ENCODE data around the gene TRIM41.

Gene TRIM41

GRCh38 chr5:181200816-181201215 lies 22.3 kb upstream of the TRIM41 start:
- no peak for FAIRE-seq
- DNase-seq (ENCODE audit: insufficient read length, low spot score), result no peak
- TF ChIP-seq, protein P1, sequence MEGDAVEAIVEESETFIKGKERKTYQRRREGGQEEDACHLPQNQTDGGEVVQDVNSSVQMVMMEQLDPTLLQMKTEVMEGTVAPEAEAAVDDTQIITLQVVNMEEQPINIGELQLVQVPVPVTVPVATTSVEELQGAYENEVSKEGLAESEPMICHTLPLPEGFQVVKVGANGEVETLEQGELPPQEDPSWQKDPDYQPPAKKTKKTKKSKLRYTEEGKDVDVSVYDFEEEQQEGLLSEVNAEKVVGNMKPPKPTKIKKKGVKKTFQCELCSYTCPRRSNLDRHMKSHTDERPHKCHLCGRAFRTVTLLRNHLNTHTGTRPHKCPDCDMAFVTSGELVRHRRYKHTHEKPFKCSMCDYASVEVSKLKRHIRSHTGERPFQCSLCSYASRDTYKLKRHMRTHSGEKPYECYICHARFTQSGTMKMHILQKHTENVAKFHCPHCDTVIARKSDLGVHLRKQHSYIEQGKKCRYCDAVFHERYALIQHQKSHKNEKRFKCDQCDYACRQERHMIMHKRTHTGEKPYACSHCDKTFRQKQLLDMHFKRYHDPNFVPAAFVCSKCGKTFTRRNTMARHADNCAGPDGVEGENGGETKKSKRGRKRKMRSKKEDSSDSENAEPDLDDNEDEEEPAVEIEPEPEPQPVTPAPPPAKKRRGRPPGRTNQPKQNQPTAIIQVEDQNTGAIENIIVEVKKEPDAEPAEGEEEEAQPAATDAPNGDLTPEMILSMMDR (IDR thresholded peaks at IDR 0.05; ENCODE audit: insufficient read depth, missing control alignments), result no peak

DNA sequence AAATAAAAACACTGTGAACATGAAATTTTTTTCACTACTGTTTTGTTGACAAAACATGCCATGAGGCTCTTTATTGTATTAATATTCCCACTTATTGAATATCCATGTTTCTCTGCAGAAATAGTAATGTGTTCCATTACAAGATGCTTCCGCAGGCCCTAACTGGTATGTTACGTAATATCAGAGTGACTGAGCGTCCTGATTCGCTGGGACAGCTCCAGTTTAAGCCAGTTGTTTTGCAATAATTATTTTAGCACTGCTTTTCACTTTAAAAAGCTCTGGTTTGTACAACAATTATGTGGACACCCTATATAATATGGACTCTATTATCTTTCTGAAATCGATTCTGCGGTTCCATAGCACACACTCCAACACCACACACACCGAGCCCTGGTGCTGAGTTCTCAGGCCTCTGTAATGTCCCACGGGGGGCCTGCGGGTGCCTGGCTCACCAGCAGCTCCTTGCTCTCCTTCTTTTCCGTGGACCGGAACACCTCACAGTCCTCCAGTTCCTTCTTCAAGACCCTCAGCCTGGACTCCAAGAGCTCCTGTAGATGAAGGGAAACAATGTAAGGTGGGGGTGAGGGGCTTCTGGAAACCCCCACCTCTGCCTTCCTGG lies 19.9 kb upstream of the TRIM41 start:
- TF ChIP-seq, protein P1 (IDR thresholded peaks at IDR 0.05; ENCODE audit: insufficient read depth, missing control alignments), result no peak
- DNase-seq (ENCODE audit: insufficient read length, low spot score) (no peak), FAIRE-seq (no peak)

DNA sequence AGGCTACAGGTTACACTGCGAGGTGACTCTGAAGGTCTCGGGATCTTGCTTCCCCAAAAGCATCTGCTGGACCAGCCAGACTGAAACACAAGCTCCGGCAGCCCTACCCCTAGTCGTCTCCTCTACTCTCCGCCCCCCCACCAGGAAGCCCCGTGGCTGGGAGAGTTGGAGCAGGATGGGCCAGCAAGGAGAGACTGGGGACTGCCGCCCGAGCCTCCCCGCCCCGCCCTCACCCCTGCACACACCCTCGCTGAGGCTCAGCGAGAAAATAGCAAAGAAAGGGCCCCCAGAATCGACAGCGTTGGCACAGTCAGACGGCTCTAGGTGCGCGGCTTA lies 19.3 kb upstream of the TRIM41 start:
- DNase-seq (ENCODE audit: insufficient read length, low spot score) (no peak), FAIRE-seq (no peak)
- TF ChIP-seq, protein P1 (IDR thresholded peaks at IDR 0.05; ENCODE audit: insufficient read depth, missing control alignments), result no peak

DNA sequence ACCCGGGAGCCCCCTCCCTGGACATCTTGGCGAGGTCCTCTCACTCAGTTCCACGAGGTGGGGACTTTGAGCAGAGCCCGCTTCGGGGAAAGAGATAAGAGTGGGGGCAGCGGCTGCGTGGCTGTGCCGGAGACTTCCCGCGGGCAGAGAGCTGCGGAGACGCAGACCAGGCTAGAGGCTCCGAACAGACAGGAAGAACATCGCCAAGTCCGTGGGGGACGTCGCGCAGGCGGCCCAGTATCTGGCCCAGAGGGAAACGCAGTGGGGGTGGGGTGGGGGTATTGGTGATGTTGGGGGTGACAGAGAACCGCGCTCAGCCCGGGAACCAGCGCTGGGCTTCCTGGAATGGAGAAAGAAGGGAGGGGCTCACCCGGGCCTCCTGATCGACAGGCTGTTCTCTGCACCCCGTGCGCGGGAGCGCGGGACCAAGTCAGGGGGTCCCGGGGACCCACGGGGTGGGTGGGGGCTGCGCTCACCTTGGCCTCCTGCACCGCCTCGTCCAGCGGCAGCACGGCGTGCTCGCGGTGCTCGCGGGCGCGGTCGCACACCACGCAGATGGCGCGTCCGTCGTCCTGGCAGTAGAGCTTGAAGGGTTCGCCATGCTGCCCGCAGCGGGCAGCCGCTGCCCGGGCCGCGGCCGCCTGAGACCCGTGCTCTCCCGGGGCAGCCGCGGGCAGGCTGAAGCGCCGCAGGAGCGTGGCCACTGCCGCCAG lies 18.8 kb upstream of the TRIM41 start:
- TF ChIP-seq, protein P1 (IDR thresholded peaks at IDR 0.05; ENCODE audit: insufficient read depth, missing control alignments), result peak; percentile 4
- no peak for FAIRE-seq
- DNase-seq (ENCODE audit: insufficient read length, low spot score), result no peak

DNA sequence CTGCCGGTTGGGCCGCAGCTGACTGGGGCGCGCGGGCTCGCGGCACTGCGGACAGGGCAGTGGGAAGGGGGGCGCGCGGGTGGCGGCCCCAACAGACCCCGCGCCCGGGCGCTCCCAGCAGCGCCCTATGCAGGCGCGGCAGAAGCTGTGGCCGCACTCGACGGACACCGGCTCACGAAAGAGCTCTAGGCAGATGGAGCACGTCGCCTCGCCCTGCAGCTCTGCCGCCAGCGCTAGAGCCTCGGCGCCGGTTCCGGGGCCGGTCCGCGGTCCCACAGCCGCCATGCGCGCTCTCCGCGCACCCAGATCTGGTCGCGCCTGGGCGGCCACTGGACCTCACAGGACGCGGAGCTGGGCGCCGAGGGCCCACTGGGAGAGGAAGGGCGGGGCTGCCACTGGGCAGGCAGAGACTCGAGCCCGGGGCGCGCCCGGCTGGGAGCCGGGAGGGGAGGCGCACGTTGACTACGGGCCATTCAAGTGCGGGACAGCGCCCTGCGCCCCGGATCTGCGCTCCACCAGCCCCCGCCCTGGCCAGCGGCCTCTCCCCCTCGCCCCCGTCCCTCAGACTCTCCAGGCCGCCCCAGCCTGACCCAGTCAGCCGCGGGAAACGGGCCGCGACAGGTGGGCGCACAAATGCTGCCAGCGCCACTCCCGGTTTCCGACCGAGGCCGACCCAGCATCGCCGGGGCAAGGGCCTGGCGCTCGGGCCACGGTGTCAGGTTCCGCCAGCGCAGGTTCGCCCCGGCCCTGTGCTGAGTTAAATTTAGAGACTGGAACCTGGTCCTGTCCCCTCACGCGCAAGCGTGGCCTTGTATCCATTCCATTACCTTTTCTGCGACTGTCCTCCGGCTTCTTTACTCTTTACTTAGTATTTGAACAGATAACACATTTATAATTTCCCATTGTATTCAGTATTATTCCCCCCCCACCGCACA lies 18.0 kb upstream of the TRIM41 start, which contains the start of gene TRIM7:
Gene TRIM7 (minus strand): TSS at position 371 of the 935 bp plus-strand sequence. CDS start 86 bp downstream, at position 285.
- DNase-seq (ENCODE audit: insufficient read length, low spot score), result no peak
- TF ChIP-seq, protein P1 (IDR thresholded peaks at IDR 0.05; ENCODE audit: insufficient read depth, missing control alignments), result no peak
- no peak for FAIRE-seq

DNA sequence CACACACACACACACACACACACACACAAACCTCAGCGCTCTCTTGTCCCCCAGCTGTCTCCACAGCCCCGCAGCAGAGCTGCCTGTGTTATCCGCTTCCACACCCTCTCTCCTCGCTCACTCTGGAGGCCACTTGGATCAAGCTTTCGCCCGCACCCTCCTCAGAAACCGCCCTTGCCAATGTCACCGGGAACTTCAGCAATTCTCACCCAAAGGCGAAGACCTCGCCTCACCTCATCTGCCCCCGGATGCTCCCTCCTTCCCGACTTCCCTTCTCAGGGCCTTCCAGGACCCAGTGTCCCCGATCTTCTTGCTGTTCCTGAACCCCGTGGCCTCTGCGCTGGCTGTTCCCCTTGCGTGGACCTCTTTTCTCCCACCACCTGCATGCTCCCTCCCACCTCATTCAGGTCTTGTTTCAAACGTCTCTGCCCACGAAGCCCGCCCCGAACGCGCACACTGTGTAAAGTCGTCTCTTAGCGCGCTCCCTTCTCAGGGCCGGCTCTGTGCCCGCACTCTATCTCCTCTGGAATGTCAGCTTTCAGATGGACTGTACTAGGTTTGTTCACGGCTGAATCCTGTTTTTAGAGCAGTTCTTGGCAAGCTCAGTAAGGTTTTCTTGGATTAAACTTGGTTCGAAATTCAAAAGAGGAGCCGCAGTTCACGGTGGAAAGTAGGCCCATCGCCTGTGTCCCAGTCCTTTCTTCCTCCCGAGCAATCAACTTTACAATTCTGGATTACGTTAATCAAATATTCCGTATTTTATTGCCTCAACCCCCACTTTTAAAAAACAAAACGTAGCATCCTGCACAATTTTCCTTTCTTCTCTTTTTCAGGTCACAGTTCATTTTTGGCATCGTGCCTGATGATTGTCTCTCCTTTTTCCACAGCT lies 17.1 kb upstream of the TRIM41 start:
- no peak for DNase-seq (ENCODE audit: insufficient read length, low spot score)
- TF ChIP-seq, protein P1 (IDR thresholded peaks at IDR 0.05; ENCODE audit: insufficient read depth, missing control alignments), result no peak
- no peak for FAIRE-seq
